K562 (cell line): Measurements from ENCODE around the gene MEX3A. TPM values are rescaled to one million over a fixed set of nuclear protein-coding genes. Genes with fewer than 3 reads are reported as not detected.

Source experiments
- BACH1 ChIP-seq: fragments of 200-800 bp; sonication (Bioruptor generic); IDR thresholded peaks from 2 replicates; pipeline ENCODE4 v1.6.1; 2016; ENCODE audit warnings: missing genetic modification characterization, missing compliant biosample characterization
- IFI16 ChIP-seq: fragments of 250-450 bp; sonication (Bioruptor Pico); IDR thresholded peaks from 2 replicates; pipeline ENCODE4 v2.1.2; 2022; ENCODE audit warnings: mild to moderate bottlenecking, inconsistent platforms
- MAZ ChIP-seq, 2 experiments: fragments of 450-650 bp in 1 of 2; sonication (generic) in 1 of 2; formaldehyde crosslinking; IDR thresholded peaks in 1 of 2; conservative IDR thresholded peaks in 1 of 2; 2 replicates each; pipeline versions ENCODE4 v1.4.0 to v1.5.0; 2020; ENCODE audit warnings: mild to moderate bottlenecking in 1 of 2, missing genetic modification reagents in 1 of 2
- MNT ChIP-seq, 2 experiments: fragments of 450-650 bp; conservative IDR thresholded peaks; 2 replicates each; pipeline ENCODE4 v1.6.1; 2017; ENCODE audit warnings: mild to moderate bottlenecking in 2 of 2, moderate library complexity in 2 of 2
- PCBP2 ChIP-seq: fragments of 200-400 bp; formaldehyde crosslinking; IDR thresholded peaks from 2 replicates; pipeline ENCODE4 v1.6.1; 2018; ENCODE audit warnings: low read length, low read depth, mild to moderate bottlenecking, moderate library complexity; ENCODE audit not compliant: poor library complexity, severe bottlenecking
- PHF8 ChIP-seq: fragments of 200-600 bp; sonication (generic); IDR thresholded peaks from 2 replicates; pipeline ENCODE4 v1.6.1; 2012; ENCODE audit warnings: mixed run types, mild to moderate bottlenecking, inconsistent platforms, low read length, moderate library complexity, borderline replicate concordance
- RBM15 ChIP-seq: fragments of 200-400 bp; formaldehyde crosslinking; IDR thresholded peaks from 2 replicates; pipeline ENCODE4 v1.6.1; 2018; ENCODE audit warnings: mild to moderate bottlenecking, low read length, moderate library complexity; ENCODE audit not compliant: insufficient read depth
- THAP12 ChIP-seq: fragments of 250-450 bp; sonication (Bioruptor Pico); IDR thresholded peaks from 2 replicates; pipeline ENCODE4 v1.9.0; 2021; ENCODE audit warnings: mild to moderate bottlenecking, inconsistent platforms
- U2AF2 ChIP-seq: fragments of 200-400 bp; formaldehyde crosslinking; optimal IDR thresholded peaks from 2 replicates; pipeline ENCODE3; 2017; ENCODE audit warnings: low read depth, mild to moderate bottlenecking, low read length
- ZNF444 ChIP-seq: fragments of 250-450 bp; sonication (Bioruptor Pico); IDR thresholded peaks from 2 replicates; pipeline ENCODE4 v1.4.0; 2020; ENCODE audit warnings: mild to moderate bottlenecking, moderate library complexity
- polyA plus RNA-seq, 8 experiments: library from polyadenylated mRNA; depleted of rRNA in 4 of 8; stranded (reverse) in 5 of 8; unstranded in 3 of 8; fragments of >200 nt; fragmentation: Nextera tagmentation in 2 of 8; fragmentation: Illumina TruSeq in 1 of 8; extraction: Ambion mirVana in 2 of 8; extraction: Trizol in 1 of 8; gene quantifications; 2 replicates each; pipeline versions ENCODE4 v1.2.1 to v1.2.3, GENCODE V29; 2011 to 2014; ENCODE audit warnings: inconsistent platforms in 1 of 8, missing spikeins in 1 of 8
- total RNA-seq, 7 experiments: library from RNA; depleted of rRNA in 6 of 7; stranded (reverse); fragments of >200 nt in 6 of 7; fragmentation: Illumina TruSeq in 2 of 7; extraction: Trizol in 2 of 7; gene quantifications; 2 replicates each; pipeline versions ENCODE4 v1.2.1 to v1.2.3, GENCODE V29; 2011 to 2021; ENCODE audit warnings: low replicate concordance in 1 of 7
- TF ChIP-seq, protein P1 (sequence below), 2 experiments: fragments of 450-650 bp; IDR thresholded peaks; 2 replicates each; pipeline ENCODE4 v1.6.1; 2016; ENCODE audit warnings: mild to moderate bottlenecking in 2 of 2, borderline replicate concordance in 1 of 2, low read depth in 1 of 2, moderate library complexity in 1 of 2
- TF ChIP-seq, protein P2 (sequence below): fragments of 450-650 bp; IDR thresholded peaks from 2 replicates; pipeline ENCODE4 v1.6.1; 2016; ENCODE audit warnings: low read depth, mild to moderate bottlenecking, moderate library complexity

Gene MEX3A
- total and polyA plus RNA-seq, 9 of the 15 experiments (the other 6 are each of a cell fraction or from before 2014, with no cell fraction given), result 0.36 to 13.7 (median 5.2) TPM

DNA sequence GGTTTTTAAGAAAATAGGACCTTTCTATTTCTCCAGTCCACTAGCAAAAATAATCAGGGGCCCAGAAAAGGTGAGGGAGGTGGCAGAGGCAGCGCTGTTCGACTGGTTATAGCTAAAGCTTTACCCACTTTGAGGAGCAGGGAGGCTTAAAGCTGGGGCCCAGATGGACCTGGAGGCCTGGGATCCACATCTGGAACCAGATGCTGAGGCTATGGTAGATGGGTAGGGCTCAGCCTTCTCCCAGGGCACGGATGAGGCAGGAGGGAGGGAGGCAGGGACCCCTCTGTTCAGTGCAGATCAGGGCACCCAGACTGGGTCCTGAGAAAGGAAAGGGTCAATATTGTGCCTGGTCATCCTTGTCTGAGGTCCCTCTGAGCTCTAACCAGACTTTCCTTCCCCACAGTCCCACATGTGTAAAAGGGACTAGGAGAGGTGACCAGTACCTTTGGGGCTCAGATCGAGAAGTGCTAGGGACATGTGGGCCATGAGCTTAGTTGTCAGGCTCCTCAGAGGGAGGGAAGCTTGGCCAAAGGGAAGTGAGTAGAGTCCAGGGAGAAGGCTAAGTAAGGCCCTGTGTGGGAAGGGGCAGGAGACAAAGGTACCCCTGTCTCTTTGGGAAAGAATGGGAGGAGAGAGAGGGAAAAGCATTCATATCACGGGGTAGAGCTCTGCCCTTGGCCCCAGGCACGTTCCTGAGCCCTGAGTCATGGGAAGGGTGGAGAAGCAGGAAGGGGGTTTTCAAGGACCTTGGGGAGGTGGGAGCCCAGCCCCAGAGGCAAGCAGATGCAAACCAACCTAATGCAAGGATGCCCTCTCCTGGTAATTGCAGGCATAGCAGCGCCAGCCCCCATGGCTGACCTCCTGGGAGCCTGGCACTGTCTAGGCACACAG lies 47.7 kb upstream of the MEX3A start (continued):
- TF ChIP-seq, protein P1, sequence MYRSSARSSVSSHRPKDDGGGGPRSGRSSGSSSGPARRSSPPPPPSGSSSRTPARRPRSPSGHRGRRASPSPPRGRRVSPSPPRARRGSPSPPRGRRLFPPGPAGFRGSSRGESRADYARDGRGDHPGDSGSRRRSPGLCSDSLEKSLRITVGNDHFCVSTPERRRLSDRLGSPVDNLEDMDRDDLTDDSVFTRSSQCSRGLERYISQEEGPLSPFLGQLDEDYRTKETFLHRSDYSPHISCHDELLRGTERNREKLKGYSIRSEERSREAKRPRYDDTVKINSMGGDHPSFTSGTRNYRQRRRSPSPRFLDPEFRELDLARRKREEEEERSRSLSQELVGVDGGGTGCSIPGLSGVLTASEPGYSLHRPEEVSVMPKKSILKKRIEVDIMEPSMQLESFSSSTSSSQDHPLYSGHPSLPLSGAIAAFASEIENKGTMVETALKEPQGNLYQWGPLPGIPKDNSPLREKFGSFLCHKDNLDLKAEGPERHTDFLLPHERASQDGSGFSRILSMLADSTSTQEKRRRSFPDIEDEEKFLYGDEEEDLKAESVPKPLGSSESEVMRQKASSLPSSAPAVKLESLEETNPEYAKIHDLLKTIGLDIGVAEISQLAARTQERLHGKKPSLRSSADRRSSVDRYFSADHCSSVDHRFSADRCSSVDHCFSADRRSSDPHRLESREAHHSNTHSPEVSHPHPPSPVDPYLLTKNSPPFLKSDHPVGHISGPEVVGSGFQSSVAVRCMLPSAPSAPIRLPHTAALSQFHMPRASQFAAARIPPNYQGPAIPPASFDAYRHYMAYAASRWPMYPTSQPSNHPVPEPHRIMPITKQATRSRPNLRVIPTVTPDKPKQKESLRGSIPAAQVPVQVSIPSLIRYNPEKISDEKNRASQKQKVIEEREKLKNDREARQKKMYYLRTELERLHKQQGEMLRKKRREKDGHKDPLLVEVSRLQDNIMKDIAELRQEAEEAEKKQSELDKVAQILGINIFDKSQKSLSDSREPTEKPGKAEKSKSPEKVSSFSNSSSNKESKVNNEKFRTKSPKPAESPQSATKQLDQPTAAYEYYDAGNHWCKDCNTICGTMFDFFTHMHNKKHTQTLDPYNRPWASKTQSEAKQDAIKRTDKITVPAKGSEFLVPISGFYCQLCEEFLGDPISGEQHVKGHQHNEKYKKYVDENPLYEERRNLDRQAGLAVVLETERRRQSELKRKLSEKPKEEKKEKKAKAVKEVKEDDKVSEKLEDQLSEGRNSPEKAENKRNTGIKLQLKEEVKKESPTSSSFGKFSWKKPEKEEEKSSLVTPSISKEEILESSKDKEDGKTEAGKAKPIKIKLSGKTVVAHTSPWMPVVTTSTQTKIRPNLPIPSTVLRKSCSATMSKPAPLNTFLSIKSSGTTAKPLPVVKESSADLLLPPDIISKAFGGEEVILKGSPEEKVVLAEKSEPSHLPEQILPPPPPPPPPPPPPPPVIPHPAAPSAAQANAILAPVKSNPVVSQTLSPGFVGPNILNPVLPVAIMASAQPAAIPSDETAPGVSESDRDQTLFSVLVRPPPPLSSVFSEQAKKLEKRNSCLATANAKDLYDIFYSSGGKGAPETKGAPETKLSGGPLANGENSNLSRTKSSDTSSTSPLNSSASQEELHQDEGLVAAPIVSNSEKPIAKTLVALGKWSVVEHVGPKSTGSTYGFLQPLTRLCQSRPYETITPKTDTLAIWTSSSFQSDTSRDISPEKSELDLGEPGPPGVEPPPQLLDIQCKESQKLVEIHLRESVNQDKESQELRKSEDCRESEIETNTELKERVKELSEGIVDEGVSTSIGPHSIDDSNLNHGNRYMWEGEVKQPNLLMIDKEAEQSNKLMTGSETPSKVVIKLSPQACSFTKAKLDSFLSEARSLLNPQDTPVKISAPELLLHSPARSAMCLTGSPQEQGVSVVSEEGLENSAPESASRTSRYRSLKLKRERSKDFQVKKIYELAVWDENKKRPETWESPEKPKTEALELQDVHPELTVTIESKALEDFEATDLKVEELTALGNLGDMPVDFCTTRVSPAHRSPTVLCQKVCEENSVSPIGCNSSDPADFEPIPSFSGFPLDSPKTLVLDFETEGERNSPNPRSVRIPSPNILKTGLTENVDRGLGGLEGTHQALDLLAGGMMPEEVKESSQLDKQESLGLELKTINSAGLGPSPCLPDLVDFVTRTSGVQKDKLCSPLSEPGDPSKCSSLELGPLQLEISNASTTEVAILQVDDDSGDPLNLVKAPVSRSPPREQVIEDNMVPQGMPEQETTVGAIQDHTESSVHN (IDR thresholded peaks at IDR 0.05; ENCODE audit: borderline replicate concordance in 1 of 2, low read depth in 1 of 2), result no peak
- TF ChIP-seq THAP12 (CRISPR knock-in tag) (no peak), RBM15 (no peak), MNT (conservative IDR thresholded peaks at IDR 0.05) (0 out of 4 replicates have a peak, but pooled peaks of 1 of the 2 experiments have one; percentile 35), U2AF2 (no peak), MAZ (CRISPR knock-in tag; conservative IDR thresholded peaks at IDR 0.05 in 1 of 2, IDR thresholded peaks at IDR 0.05 in 1 of 2) (peak; percentile 57 to 74; a peak in 3 of 4 replicates), PHF8 (no peak), BACH1 (tag) (no peak), ZNF444 (no peak), PCBP2 (no peak), IFI16 (no peak)
- TF ChIP-seq, protein P2, sequence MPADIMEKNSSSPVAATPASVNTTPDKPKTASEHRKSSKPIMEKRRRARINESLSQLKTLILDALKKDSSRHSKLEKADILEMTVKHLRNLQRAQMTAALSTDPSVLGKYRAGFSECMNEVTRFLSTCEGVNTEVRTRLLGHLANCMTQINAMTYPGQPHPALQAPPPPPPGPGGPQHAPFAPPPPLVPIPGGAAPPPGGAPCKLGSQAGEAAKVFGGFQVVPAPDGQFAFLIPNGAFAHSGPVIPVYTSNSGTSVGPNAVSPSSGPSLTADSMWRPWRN, result no peak
